ENCODE measurements around the gene ANTXR1. TPM values are rescaled to one million over a fixed set of nuclear protein-coding genes. Genes with fewer than 3 reads are reported as not detected.

Gene ANTXR1
- polyA plus RNA-seq, 1 of the 3 experiments (the other 2 are of a cell fraction), result 114 TPM

- TF ChIP-seq, protein P1, sequence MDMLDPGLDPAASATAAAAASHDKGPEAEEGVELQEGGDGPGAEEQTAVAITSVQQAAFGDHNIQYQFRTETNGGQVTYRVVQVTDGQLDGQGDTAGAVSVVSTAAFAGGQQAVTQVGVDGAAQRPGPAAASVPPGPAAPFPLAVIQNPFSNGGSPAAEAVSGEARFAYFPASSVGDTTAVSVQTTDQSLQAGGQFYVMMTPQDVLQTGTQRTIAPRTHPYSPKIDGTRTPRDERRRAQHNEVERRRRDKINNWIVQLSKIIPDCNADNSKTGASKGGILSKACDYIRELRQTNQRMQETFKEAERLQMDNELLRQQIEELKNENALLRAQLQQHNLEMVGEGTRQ (IDR thresholded peaks at IDR 0.05; ENCODE audit: borderline replicate concordance, low read depth, low read length), result no peak
- TF ChIP-seq NFIC (IDR thresholded peaks at IDR 0.05; ENCODE audit: borderline replicate concordance), result no peak
- TF ChIP-seq SMC3 (IDR thresholded peaks at IDR 0.05; ENCODE audit: low read depth, low read length), result no peak
- TF ChIP-seq RXRA (IDR thresholded peaks at IDR 0.05; ENCODE audit: borderline replicate concordance, low read depth), result no peak
- TF ChIP-seq FOXJ3 (CRISPR knock-in tag; IDR thresholded peaks at IDR 0.05), result no peak
- TF ChIP-seq TCF12 (IDR thresholded peaks at IDR 0.05), result no peak
- no peak for TF ChIP-seq FOXM1 (IDR thresholded peaks at IDR 0.05; ENCODE audit: low read depth)
- no peak for TF ChIP-seq JUND (IDR thresholded peaks at IDR 0.05)
These were observed 140.0 kb downstream of the ANTXR1 start (continued) for GRCh38 chr2:69152847-69153583.

GRCh38 chr2:69154106-69154505, 141.1 kb downstream of the ANTXR1 start:
- Histone ChIP-seq H3K9ac (no peak overlapping the region), H3K36me3 (replicated peaks in 1 of 2; ENCODE audit: control insufficient read depth in 1 of 2, insufficient read depth in 2 of 2, low read length in 1 of 2) (peaks cover 52 to 55% of the 10 kb centered on the region in 2 experiments), H4K20me1 (ENCODE audit: insufficient read depth) (no peaks in the 10 kb centered on the region), H3K4me3 (ENCODE audit: low read depth in 2 of 2, low read length in 1 of 2) (no peak overlapping the region), H3K79me2 (ENCODE audit: insufficient read depth) (no peaks in the 10 kb centered on the region), H3K9me3 (no peaks in the 10 kb centered on the region), H2AFZ (ENCODE audit: low read depth) (no peak overlapping the region), H3F3A (replicated peaks; ENCODE audit: insufficient read depth) (peaks cover 15% of the 10 kb centered on the region), H3K27me3 (ENCODE audit: insufficient read depth) (no peaks in the 10 kb centered on the region), H3K27ac (ENCODE audit: low read depth in 2 of 2, low read length in 1 of 2) (peak overlapping the region; percentile 48 to 62; a peak in 3 of 4 replicates), H3K4me1 (ENCODE audit: control insufficient read depth in 1 of 2, insufficient read depth in 2 of 2, low read depth in 1 of 2, low read length in 1 of 2) (peaks cover 19 to 21% of the 10 kb centered on the region in 2 experiments; a peak in 3 of 4 replicates), H3K4me2 (no peak overlapping the region), H3K9me2 (no peaks in the 10 kb centered on the region)
- DNase-seq, result no peak
- TF ChIP-seq EZH2phosphoT487 (IDR thresholded peaks at IDR 0.05; ENCODE audit: borderline replicate concordance, low read depth), result no peak
- TF ChIP-seq, protein P1 (IDR thresholded peaks at IDR 0.05; ENCODE audit: borderline replicate concordance, low read depth, low read length), result no peak
- TF ChIP-seq JUND (IDR thresholded peaks at IDR 0.05), result no peak
- 22% methylated on average over 2 of the region's 2 CpGs for WGBS (ENCODE audit: low lambda C conversion rate)
- ChIA-PET POLR2A (no interaction called here), CTCF (no interaction called here)

DNA sequence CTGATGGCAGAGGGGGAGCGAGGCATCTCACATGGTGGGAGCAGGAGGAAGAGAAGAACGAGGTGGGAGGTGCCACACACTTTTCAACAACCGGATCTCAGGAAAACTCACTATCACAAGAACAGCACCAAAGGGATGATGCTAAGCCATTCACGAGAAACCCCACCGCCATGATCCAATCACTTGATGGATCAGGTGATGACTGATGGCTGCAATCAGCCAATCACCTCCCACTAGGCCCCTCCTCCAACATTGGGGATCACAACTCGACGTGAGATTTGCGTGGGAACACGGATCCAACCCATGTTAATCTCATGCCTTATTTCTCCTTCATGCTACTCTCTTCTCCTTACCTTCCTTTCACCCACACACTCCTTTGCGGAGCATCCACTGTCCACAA, 143.6 kb downstream of the ANTXR1 start:
- ChIA-PET CTCF (no interaction called here), POLR2A (no interaction called here)
- peaks cover 17 to 29% of the 10 kb centered on the region in 2 experiments; a peak in 3 of 4 replicates for H3K4me1 ChIP-seq (ENCODE audit: control insufficient read depth in 1 of 2, insufficient read depth in 2 of 2, low read depth in 1 of 2, low read length in 1 of 2)
- H3K27me3 ChIP-seq (ENCODE audit: insufficient read depth), result no peaks in the 10 kb centered on the region
- H3K27ac ChIP-seq (ENCODE audit: low read depth in 2 of 2, low read length in 1 of 2), result no peak overlapping the region
- H3K9me2 ChIP-seq, result no peaks in the 10 kb centered on the region
- no peaks in the 10 kb centered on the region for H3K9me3 ChIP-seq
- peaks cover 6% of the 10 kb centered on the region; the same call in 1 of the 2 replicates for H3K79me2 ChIP-seq (ENCODE audit: insufficient read depth)
- H4K20me1 ChIP-seq (ENCODE audit: insufficient read depth), result no peaks in the 10 kb centered on the region
- peaks cover 58 to 68% of the 10 kb centered on the region in 2 experiments for H3K36me3 ChIP-seq (replicated peaks in 1 of 2; ENCODE audit: control insufficient read depth in 1 of 2, insufficient read depth in 2 of 2, low read length in 1 of 2)
- no peak overlapping the region for H3K4me3 ChIP-seq (ENCODE audit: low read depth in 2 of 2, low read length in 1 of 2)
- peaks cover 21% of the 10 kb centered on the region for H3F3A ChIP-seq (replicated peaks; ENCODE audit: insufficient read depth)
- no peak for DNase-seq
- WGBS (ENCODE audit: low lambda C conversion rate), result 96% methylated on average over 10 of the region's 10 CpGs
- H3K9ac ChIP-seq, result no peak overlapping the region
- H2AFZ ChIP-seq (ENCODE audit: low read depth), result no peak overlapping the region
- H3K4me2 ChIP-seq, result no peak overlapping the region
- TF ChIP-seq YY1 (IDR thresholded peaks at IDR 0.05; ENCODE audit: low read depth) (no peak), CHD2 (IDR thresholded peaks at IDR 0.05; ENCODE audit: low read length, partially characterized antibody) (no peak), POLR2AphosphoS5 (IDR thresholded peaks at IDR 0.05; ENCODE audit: low read depth, low read length) (no peak)

Data from SK-N-SH (cell line).